GM21786 (cell line): Measurements from ENCODE around the gene U2AF1L4.
A peak's percentile ranks its signal among the peaks of the same experiment; 100 is the strongest.

Source experiments
- ATAC-seq: cut with Tn5 transposase; IDR thresholded peaks from one replicate; pipeline ENCODE4 v1.9.1; 2021; ENCODE audit not compliant: unreplicated experiment

Gene U2AF1L4

DNA sequence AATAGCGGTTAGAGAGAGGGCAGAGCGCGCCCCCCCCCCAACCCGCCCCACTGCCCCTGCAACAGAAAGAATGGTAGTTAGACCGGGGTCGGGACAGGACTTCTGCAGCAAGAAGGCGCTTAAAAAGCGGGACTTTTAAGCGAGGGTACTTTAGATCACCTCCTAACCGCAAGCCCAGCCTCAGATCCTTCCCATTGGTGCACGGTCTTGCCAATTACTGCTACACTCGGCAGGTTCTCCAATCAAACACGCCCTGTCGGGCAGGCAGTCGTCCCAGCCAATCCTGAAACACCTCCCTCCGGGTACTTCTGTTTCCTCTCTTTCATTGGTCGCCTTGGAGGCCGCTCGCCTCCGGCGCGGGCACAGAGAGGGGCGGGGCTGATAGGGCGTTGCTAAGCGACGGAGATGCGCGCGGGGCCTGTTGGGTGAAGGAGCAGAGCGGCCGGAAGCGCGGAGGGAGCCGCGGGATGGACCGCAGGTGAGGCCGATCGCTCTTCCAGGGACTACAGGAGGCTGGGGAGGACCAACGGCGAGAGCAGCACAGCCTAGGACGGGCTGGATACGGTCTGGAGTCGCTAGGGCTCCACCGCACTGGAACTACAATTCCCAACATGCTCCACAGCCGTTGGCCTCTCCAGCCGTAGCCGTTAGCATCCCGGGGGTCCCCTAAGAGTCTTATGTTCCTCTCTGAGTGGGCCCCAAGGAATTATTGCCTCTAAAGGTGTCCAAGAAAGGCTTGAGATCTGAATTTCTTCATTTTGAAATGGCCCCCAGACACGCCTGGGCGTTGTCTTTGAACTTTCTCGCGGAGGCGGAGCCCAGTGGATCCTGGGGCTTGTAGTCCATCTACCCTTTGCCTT is 12.8 kb upstream of the U2AF1L4 start, which contains the start of gene PROSER3:
TSS of gene PROSER3 (plus strand) at position 428 of the 860 bp plus-strand sequence. CDS start at position 468, 40 bp downstream.
- peak; percentile 94 for ATAC-seq

DNA sequence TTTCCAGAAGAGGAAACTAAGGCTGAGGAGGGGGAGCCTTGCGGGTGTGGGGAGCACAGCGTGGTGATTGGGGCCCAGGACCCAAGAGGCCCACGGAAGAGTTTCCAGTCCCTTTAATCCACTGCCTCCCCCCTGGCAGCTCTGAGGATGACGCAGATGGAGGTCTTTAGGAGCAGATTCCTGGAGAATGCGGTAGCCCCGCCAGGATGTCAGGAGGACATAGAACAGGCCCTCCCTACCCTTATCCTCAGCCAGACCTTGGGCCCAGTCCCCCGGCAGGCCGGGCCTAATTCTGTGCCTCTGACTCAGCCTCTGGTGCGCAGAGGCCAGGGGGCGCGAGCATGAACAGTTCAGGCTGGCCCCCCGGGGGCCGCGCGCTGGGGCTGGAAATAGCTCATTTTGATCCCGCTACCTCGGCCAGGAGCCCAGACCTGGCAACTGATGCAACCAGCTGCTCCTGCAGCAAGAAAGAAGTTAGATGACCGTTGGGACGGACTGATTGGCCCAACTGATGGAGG is 12.1 kb upstream of the U2AF1L4 start:
- ATAC-seq = no peak

DNA sequence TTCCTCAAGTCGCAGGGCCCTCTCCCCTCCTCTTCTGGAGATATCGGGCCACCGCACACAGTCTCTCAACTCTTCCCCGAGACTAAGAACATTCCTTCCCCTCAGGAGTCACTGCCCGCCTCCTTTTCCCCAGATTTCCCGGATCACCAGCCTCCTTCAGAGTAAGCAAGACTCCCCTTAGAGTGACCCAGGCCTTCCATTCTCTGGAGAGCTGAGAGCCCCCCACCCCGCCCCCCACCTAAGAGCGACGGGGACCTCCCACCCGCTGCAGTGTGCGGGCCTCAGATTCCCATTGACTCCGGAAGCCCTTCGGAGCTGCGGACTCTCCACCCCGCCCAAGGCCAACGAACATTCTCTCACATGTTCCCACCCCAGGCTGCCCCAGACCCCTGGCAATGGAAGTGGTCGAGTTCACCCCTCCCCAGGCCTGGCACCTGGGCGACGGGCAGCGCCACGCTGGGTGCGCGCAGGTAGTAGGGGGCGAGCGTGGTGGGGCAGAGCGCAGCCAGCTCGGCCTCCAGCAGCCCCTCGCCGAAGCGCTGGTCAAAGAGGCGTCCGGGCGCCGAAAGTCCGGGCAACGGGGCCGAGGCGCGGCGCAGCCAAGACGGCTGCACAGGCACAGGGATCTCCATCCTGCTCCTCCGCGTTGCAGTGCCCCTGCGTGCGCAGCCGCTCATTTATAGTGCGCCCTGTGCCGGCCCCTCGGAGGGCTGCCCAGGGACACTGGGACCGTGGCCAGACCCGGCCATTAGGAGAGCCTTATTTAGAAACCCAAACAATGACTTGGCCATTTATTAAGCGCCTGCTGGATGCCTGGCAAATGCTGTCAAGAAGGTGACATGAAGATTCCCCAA is 11.4 kb upstream of the U2AF1L4 start, which contains the start of gene HSPB6:
TSS of gene HSPB6 (minus strand) at position 653 of the 854 bp plus-strand sequence. CDS start at position 632, 21 bp downstream.
- ATAC-seq = no peak

DNA sequence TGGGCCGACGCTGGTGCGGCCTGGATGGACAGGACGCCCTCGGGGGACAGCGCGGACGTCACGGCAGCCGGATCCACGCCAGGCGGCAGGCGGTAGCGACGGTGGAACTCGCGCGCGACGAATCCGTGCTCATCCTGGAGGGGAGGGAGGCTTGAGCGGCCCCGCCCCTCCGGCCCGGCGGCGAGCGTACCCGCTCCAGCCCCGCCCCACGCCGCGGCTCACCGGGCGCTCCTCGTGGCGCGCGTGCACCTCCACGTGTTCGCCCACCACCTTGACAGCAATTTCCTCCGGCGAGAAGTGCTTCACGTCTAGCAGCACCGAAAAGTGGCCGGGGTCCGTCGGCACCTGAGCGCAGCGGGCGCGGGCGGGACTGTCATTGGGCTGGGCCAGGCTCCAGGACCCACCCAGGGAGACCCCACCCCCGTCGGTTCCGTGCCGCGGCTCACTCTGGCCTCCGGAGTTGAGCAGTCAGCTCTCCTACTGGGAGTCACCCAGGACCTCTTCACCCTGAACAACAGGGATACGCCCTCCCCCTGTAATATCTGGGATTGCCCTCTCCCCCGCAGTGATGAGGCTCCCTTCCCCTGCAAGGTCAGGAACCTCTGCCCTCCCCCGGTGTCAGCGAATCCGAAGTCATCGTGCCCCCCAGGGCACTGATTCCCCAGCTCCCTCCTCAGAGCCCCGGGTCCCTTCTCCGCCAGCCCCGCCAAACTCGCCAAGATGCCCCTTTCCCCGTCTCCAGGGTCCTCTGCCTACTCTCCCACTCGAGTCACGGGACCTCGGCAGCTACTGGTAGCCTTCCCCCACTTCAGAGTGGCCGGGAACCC is 10.5 kb upstream of the U2AF1L4 start:
- ATAC-seq = no peak

DNA sequence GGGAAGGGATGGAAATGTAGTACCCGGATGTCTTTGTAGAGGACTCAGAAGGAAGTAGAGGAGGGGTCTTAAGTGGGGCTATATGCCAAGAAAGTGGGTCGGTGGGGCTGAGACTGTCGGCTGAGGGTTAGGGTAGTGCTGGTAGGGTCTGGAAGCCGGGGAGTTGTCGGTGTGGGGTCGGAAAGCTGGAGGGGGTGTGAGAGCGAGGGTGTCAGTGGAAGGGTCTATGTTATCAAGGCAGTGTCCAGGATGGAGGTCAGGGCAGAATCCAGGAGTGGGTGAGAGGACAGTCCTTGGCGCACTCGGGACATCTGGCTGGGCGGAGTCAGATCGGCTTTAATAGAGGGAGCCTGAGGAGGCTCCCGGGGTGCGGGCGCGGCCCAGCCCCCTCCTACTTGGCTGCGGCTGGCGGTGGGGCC is 9.9 kb upstream of the U2AF1L4 start:
- ATAC-seq = no peak

DNA sequence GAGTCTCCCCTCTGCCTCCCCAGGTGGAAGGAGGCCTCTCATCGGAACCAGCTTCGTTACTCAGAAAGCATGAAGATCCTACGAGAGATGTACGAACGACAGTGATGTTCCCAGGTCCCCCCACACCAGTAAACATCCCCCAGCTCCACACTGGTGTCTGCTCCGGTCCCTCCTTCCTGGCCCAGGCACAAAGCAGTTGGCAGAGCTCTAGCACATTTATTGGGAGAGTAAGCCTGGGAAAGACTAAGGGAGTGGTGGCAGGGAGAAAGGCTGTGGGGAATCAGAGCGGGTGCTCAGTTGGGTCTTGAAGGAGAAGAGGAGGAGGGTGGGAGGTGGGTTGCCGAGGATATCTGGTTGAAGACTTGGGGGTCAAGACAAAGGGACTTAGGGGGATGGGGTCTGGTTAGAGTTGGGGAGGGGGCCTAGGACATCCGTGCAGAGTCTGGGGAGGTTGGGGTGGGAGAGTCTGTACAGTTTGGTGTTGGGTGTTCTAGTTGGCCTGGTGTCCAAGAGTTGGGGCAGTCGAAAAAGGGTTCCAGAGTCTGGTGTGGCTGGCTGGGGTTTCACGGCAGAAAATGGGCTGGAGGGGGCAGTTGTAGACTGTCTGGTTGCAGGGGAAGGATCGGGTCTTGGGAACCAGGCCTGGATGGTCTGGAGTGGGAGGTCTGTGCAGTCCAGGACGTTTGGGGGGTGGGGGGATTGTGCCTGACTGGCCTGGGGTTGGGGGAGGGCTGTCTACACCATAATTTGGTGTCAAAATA is 9.3 kb upstream of the U2AF1L4 start:
- ATAC-seq = no peak

DNA sequence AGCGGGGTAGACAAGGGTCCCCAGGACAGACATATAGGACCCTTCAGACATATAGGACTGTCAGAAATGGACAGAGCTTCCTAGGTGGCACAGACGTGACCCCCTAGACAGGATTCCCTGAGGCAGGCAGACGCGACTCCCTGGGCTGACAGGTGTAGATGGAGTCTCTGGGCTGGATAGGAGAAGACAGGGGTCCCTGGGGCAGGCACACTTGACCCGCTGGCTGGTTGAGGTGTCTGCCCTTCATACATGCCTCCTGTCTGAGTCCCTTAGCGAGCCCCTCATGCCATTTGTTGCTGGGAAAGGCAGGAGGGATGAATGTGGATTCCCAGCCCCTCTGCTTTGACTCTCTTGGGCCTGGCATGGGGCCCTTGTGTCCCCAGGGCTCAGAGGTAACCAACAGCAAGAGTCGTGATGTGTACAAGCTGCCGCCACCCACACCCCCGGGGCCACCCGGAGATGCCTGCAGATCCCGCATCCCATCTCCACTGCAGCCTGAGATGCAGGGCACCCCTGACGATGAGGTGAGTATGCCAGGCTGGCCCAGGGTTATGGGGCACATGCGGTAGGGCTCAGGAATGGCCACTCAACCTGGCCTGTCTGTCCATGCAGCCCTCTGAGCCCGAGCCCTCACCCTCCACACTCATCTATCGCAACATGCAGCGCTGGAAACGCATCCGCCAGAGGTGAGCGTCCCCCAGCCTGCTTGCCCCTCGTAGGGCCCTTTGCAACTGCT is 8.6 kb upstream of the U2AF1L4 start:
- ATAC-seq = no peak

DNA sequence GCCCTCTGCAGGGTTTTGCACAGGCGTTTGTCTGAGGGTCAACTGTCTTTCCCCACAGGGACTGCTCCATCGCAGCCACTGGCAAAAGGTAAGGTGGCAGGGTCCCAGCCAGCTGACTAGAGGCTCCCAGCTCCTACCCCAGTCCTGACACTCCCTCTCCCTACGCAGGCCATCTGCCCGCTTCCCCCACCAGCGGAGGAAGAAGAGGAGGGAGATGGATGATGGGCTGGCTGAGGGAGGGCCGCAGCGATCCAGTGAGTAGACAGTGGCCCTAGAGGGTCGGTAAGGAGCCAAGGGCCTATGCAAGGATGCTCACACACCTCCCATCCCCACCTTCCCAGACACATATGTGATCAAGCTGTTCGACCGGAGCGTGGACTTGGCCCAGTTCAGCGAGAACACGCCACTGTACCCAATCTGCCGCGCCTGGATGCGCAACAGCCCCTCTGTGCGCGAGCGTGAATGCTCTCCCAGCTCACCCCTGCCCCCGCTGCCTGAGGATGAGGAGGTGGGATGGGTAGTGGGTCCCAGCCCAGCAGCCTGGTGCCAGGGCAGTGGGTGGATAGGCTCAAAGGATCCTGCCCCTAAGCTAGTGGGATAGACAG is 7.6 kb upstream of the U2AF1L4 start:
- ATAC-seq = no peak

DNA sequence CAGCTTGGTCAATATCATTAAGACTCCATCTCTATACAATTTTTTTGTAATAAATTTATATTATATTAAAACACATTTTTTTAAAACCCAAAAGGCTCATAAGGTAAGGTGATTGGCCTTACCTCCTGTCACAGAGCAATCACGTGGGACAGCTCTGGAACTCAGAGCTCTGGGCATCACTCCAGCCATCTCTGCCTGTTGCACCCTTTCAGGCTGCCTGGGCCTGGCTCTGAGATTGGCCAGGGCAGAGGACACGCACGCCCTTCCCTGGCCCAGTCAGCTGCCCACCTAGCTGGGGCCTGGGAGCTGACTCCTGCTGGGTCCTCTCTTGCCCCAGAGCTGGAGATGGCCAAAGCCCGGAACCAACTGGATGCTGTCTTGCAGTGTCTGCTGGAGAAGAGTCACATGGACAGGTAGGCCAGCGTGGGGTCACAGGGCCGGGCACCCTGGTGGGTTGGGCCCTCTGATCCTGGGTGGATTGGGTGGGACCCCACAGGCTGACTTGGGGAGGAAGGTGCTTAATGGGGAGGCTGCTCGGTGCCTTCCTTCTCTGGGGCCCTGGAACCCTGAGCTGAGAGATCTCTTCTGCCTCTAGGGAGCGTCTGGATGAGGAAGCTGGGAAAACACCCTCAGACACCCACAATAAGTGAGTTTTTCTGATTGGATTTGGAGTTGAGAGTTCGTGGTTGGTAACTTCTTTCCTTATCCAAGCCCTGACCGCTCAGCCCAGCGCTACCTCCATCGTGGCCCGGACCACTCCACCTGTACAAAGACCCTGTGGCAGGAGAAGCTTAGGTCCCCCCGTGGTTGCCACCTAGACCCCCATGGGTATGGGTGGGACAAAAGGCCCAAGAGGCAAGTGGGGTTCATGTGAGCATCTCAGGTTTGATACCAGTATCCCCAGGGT is 6.9 kb upstream of the U2AF1L4 start:
- ATAC-seq = no peak

DNA sequence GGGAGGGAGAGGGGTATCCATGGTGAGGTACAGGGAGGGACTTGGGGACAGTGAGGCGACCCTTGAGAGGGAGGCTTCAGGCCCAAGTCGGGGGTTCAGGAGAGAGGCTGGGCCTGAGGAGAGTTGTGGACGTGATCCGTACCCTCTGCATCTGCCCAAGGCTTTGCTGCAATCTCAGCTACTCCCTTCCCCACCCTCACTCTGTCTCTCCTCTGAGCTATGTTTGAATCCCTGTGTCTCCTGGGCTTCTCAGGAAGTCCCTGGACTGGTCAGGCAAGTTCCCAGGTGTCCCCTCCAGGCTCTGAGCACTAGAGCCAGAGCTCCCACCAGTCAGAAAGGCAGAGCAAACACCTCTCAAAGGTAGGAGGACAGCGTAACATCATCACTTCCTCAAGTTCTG is 4.9 kb upstream of the U2AF1L4 start:
- ATAC-seq = no peak

DNA sequence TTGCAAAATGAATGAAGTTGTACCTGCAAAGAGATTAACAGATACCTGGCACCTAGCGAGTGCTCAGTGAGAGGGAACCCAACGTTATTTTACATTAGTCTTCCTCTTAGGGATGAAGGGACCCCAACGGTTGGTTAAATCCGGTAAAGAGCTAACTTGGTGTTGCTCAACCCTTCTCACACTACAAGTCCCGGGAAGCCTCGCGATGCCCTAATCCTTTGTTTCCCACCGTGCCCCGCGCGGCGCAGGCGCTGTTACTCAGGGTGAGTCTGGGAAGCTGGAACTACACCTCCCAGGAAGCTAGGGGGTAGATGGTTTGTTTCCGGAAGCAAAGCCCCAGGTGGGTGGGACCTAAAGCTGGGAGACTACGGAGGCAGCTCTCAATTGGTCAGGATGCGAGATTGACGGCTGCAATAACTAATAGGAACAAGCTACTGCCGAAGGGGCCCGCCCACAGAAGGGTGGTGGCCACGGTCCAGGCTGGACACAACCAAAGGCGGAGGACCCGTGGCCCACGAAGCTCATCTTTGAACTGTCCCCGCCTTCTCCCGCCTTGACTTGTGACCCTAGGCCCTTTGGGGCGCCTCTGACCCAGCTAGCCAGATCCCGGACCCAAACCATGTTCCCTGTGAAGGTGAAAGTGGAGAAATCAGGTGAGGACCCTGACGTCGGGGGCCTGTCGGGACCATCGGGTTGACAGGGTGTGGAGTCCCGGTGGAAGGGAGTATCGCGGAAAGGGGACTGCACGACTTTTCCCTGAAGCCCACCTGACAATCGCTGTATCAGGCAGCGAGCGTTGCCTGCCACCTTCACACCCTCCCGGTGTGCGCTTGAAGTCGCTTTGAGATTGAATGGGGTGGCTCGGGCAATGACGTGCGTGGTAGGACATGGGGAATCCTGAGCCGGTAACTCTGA is 3.1 kb upstream of the U2AF1L4 start, which contains the start of gene LIN37:
TSS of gene LIN37 (plus strand) at position 471 of the 915 bp plus-strand sequence. CDS start at position 620, 149 bp downstream.
- peak; percentile 71 for ATAC-seq

DNA sequence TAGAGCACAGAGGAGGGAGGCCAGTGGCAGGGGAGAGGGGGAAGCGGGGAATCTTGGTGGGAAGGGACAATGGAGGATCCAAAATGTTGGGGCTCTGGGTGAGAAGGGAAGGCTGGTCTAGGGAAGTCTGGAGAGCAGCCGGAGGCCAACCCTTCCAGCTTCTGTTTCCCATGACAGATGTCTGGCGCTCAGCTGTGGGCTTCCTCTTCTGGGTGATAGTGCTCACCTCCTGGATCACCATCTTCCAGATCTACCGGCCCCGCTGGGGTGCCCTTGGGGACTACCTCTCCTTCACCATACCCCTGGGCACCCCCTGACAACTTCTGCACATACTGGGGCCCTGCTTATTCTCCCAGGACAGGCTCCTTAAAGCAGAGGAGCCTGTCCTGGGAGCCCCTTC is 1.3 kb upstream of the U2AF1L4 start:
- ATAC-seq = no peak

DNA sequence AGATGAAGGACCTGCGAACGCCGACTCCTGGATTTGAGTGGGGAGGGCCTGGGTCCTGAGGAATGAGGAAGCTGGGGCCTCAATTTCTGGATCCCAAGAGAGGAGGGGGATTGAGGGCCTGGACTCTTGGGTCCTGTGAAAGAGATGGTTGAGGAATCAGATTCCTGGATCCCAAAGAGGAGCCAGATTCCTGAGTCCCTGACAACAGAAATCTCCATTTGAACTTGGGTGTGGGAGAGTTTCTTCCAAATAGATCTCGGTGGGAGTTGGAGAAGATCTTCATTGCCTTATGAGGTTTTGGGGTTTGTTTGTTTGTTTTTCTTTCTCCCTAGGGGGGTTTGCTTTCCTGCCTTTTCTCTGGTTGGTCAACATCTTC is 857 bp upstream of the U2AF1L4 start:
- ATAC-seq = no peak

DNA sequence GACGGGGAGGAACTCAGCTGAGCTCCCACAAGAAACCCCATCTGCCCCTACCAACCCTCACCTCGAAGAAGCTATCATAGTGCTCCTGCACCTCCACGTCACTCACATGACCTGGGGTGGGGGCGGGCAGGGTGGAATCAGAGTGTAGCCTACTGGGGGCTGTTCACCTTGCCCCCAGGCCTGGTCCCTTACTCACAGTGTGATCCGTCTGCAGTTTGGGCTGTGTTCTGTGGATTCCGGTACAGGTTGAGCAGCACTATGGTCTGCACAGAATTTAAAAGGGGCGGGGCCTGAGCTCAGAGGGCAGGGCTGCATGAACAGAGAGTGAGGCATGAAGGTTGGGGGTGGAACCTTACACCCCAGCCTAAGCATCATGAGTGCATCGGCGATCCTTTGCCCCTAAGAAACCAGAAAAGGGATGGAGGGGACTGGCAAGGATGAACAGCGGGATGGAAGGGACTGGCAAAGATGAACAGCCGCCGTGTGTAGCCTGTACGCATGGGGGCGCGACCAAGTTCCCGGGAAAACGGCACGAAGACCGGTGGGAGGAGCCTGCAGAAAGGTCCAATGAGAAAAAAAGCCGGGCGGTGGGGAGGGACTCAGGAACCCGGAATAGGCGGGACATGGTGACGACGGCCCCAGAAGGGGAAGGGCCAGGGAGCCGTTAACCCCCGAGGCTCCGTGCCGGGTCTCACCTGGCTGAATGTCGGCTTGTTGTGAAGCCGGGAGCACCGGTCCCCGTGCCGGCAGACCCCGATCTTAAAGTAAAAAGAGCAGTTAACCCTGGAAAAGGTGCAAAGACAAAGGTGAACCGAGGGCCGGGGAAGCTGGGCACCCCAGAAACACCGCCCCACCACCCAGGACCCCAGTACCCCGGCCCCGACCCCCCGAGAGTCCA is 539 bp downstream of the U2AF1L4 start:
- no peak for ATAC-seq

DNA sequence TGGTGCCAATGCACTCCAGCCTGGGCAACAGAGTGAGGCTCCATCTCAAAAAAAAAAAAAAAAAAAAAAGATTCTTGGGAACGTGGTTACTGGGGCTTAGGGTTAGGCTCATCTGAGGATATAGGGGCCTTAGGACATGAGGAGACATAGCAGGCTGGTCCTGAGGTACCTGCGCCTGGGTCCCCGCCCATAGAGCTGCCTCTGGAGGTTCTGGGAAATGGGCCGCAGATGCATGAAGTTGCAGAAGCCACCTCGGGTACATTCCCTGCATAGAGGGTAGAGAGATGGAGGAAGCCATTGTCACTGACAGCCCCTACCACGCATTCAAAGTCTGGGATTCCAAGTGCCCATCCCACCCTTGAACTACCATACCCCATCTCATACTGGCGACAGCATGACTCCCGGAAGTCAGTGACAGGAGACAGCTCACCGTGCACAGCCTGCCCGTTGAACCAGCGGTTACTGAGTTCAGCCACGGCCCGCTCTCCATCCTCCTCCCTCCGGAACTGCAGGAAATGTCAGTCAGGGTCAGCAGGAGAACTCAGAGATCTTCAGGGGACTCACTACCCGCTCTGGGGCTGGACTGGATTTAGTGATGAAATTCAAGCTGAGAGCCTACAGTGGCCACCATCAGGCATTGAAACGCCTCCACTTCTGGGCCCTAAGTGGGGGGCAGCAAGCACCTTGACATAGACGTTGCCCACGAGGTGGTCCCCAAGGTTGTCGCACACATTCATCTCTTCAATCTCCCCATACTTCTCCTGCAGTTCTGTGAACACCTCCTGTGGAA is 1.4 kb downstream of the U2AF1L4 start:
- no peak for ATAC-seq
